K562 (cell line): ENCODE results near the gene MPPED1. TPM values are rescaled to one million over a fixed set of nuclear protein-coding genes. Genes with fewer than 3 reads are reported as not detected.

ENCODE experiments used
- ATAC-seq: fragments of 200-7000 bp; cut with Tn5 transposase; 3 replicates; pipeline ENCODE4 v1.9.1; 2020; ENCODE audit warnings: moderate library complexity
- BruUV-seq: library from RNA; stranded (reverse); fragments of 400-500 nt; replicated peaks from 2 replicates; lab custom pipeline; 2021; lab: Mats Ljungman, UMichigan
- CTCF ChIA-PET: fragments of 300-600 bp; formaldehyde crosslinking; extraction: SDS; loops from one replicate; lab custom pipeline; 2021; ENCODE audit warnings: low intra/inter-chr PET ratio; lab: Yijun Ruan, JAX
- POLR2A ChIA-PET: fragments of 300-600, 350-650 bp; sonication (Branson Sonifier 250); formaldehyde crosslinking; extraction: SDS; loops from one replicate; lab custom pipeline; 2021; ENCODE audit warnings: antibody characterized with exemption, inconsistent platforms; lab: Yijun Ruan, JAX
- DNase-seq, 4 experiments: peaks; one replicate each; pipeline versions ENCODE4 v3.0.0 to v3.0.0-alpha.2; 2011 to 2018; ENCODE audit warnings: low spot score in 3 of 4, mixed read lengths in 3 of 4; ENCODE audit errors: extremely low read depth in 1 of 4
- FAIRE-seq: peaks from 2 replicates; lab custom pipeline; 2011; peaks lifted over from hg19 to GRCh38; lab: Jason Lieb, UNC
- H2AFZ ChIP-seq: 2 replicates; pipeline ENCODE4 v1.6.0; 2011; ENCODE audit warnings: low read depth, low read length, control low read depth, inconsistent platforms
- H3K27ac ChIP-seq: fragments of 200-600 bp; 3 replicates; pipeline ENCODE4 v1.8.0; 2011; ENCODE audit warnings: low read depth, mild to moderate bottlenecking, control low read depth, inconsistent platforms, low read length, moderate library complexity, mixed read lengths; ENCODE audit errors: extremely low read depth
- H3K27me3 ChIP-seq, 2 experiments: fragments of 300-600 bp in 1 of 2; 2 replicates in 1 of 2; 3 replicates in 1 of 2; pipeline versions ENCODE4 v1.6.0 to v1.8.0; 2011; ENCODE audit warnings: inconsistent platforms in 2 of 2, low read length in 2 of 2, mild to moderate bottlenecking in 1 of 2, mixed read lengths in 1 of 2, moderate library complexity in 1 of 2; ENCODE audit not compliant: control insufficient read depth in 2 of 2, insufficient read depth in 2 of 2
- H3K36me3 ChIP-seq: fragments of 300-600 bp; 3 replicates; pipeline ENCODE4 v1.8.0; 2011; ENCODE audit warnings: mild to moderate bottlenecking, low read length, inconsistent platforms; ENCODE audit not compliant: control insufficient read depth, insufficient read depth
- H3K4me1 ChIP-seq, 2 experiments: fragments of 200-600 bp in 1 of 2; replicated peaks in 1 of 2; 2 replicates in 1 of 2; 3 replicates in 1 of 2; pipeline versions ENCODE4 v1.5.1 to v1.8.0; 2011; ENCODE audit warnings: inconsistent platforms in 2 of 2, low read length in 2 of 2, mild to moderate bottlenecking in 1 of 2, mixed read lengths in 1 of 2, moderate library complexity in 1 of 2; ENCODE audit not compliant: control insufficient read depth in 2 of 2, insufficient read depth in 2 of 2
- H3K4me2 ChIP-seq: 2 replicates; pipeline ENCODE4 v1.6.1; 2011; ENCODE audit warnings: low read length, control low read depth, inconsistent platforms, mixed read lengths; ENCODE audit not compliant: insufficient read depth
- H3K4me3 ChIP-seq: fragments of 200-600 bp; sonication (generic), shearing (Covaris generic); 2 replicates; pipeline ENCODE4 v1.5.1; 2016; ENCODE audit warnings: control low read depth, inconsistent platforms
- H3K79me2 ChIP-seq: fragments of 200-600 bp; 3 replicates; pipeline ENCODE4 v1.8.0; 2011; ENCODE audit warnings: low read length, inconsistent platforms; ENCODE audit not compliant: control insufficient read depth, insufficient read depth
- H3K9ac ChIP-seq, 2 experiments: 2 replicates each; pipeline versions ENCODE4 v1.6.0 to v1.6.1; 2011; ENCODE audit warnings: low read depth in 2 of 2, low read length in 2 of 2, control low read depth in 1 of 2, inconsistent platforms in 1 of 2, mild to moderate bottlenecking in 1 of 2, mixed read lengths in 1 of 2; ENCODE audit not compliant: insufficient read depth in 1 of 2
- H3K9me1 ChIP-seq: one replicate; pipeline ENCODE4 v1.6.0; 2011; ENCODE audit warnings: inconsistent platforms, mild to moderate bottlenecking, low read length, moderate library complexity; ENCODE audit not compliant: control insufficient read depth, insufficient read depth
- H3K9me3 ChIP-seq: replicated peaks from 2 replicates; pipeline ENCODE4 v1.5.1; 2011; ENCODE audit warnings: low read depth, low read length, inconsistent platforms; ENCODE audit not compliant: control insufficient read depth, insufficient read depth
- H4K20me1 ChIP-seq: replicated peaks from 2 replicates; pipeline ENCODE4 v1.6.1; 2011; ENCODE audit warnings: low read length, inconsistent platforms, mixed read lengths; ENCODE audit not compliant: control insufficient read depth, insufficient read depth
- ARID3B ChIP-seq: fragments of 250-450 bp; sonication (Bioruptor Pico); IDR thresholded peaks from 2 replicates; pipeline ENCODE4 v1.4.0; 2020; ENCODE audit warnings: borderline replicate concordance
- C11orf30 ChIP-seq: fragments of 450-650 bp; IDR thresholded peaks from 2 replicates; pipeline ENCODE4 v1.6.1; 2016; ENCODE audit warnings: low read depth, mild to moderate bottlenecking
- PRDM10 ChIP-seq: fragments of 450-650 bp; IDR thresholded peaks from 2 replicates; pipeline ENCODE4 v1.6.1; 2018; ENCODE audit not compliant: partially characterized antibody
- TCF7 ChIP-seq: sonication (generic); IDR thresholded peaks from 2 replicates; pipeline ENCODE4 v1.6.1; 2016; ENCODE audit warnings: antibody characterized with exemption, borderline replicate concordance
- THAP12 ChIP-seq: fragments of 250-450 bp; sonication (Bioruptor Pico); IDR thresholded peaks from 2 replicates; pipeline ENCODE4 v1.9.0; 2021; ENCODE audit warnings: mild to moderate bottlenecking, inconsistent platforms
- THRAP3 ChIP-seq: fragments of 450-650 bp; IDR thresholded peaks from 2 replicates; pipeline ENCODE4 v1.6.1; 2016; ENCODE audit warnings: mild to moderate bottlenecking, inconsistent platforms, borderline replicate concordance
- ZNF609 ChIP-seq: sonication (generic); formaldehyde crosslinking; IDR thresholded peaks from 2 replicates; pipeline ENCODE4 v1.8.1; 2023; ENCODE audit warnings: missing genetic modification reagents, mild to moderate bottlenecking, borderline replicate concordance
- ZNF830 ChIP-seq: fragments of 250-450 bp; sonication (Bioruptor Pico); IDR thresholded peaks from 2 replicates; pipeline ENCODE4 v1.5.0; 2021; ENCODE audit warnings: mild to moderate bottlenecking
- WGBS: fragments of 100-300 bp; shearing (Covaris generic); methylation state at CpG from one replicate; pipeline ENCODE4 v1.1.6; 2016; ENCODE audit warnings: low coverage, mixed read lengths; ENCODE audit not compliant: insufficient coverage; ENCODE audit errors: missing lambda C conversion rate; 5-methylcytosine and 5-hydroxymethylcytosine counted together
- in situ Hi-C: fragments of 300-500 bp; cut with MboI; formaldehyde crosslinking; loops from 4 replicates; pipeline ENCODE4 v1.15.0; 2018; ENCODE audit warnings: inconsistent platforms, mixed read lengths
- intact Hi-C: fragments of 100-400 bp; cut with micrococcal nuclease; formaldehyde crosslinking; loops from 2 replicates; pipeline ENCODE4 v1.14.2; 2022
- polyA plus RNA-seq, 8 experiments: library from polyadenylated mRNA; depleted of rRNA in 4 of 8; stranded (reverse) in 5 of 8; unstranded in 3 of 8; fragments of >200 nt; fragmentation: Nextera tagmentation in 2 of 8; fragmentation: Illumina TruSeq in 1 of 8; extraction: Ambion mirVana in 2 of 8; extraction: Trizol in 1 of 8; gene quantifications; 2 replicates each; pipeline versions ENCODE4 v1.2.1 to v1.2.3, GENCODE V29; 2011 to 2014; ENCODE audit warnings: inconsistent platforms in 1 of 8, missing spikeins in 1 of 8
- total RNA-seq, 7 experiments: library from RNA; depleted of rRNA in 6 of 7; stranded (reverse); fragments of >200 nt in 6 of 7; fragmentation: Illumina TruSeq in 2 of 7; extraction: Trizol in 2 of 7; gene quantifications; 2 replicates each; pipeline versions ENCODE4 v1.2.1 to v1.2.3, GENCODE V29; 2011 to 2021; ENCODE audit warnings: low replicate concordance in 1 of 7

Gene MPPED1
- total and polyA plus RNA-seq, 9 of the 15 experiments (the other 6 are each of a cell fraction or from before 2014, with no cell fraction given), result not detected

GRCh38 chr22:43425976-43426785 lies 14.4 kb downstream of the MPPED1 start:
- FAIRE-seq (no peak), ATAC-seq (no peak), DNase-seq (no peak)
- no peaks in the 10 kb centered on the region for H3K9me3 ChIP-seq
- CTCF ChIA-PET, result no interaction called here
- BruUV-seq, result no TSS peak
- H3K27ac ChIP-seq, result no peak overlapping the region
- H3K27me3 ChIP-seq, result peaks cover 0 to 48% of the 10 kb centered on the region in 2 experiments; a peak in 4 of 5 replicates
- in situ Hi-C loops (no loop called here), intact Hi-C loops (no loop called here)
- POLR2A ChIA-PET, result no interaction called here
- no peak overlapping the region for H3K9ac ChIP-seq
- no peaks in the 10 kb centered on the region for H3K36me3 ChIP-seq
- no peak overlapping the region for H3K4me2 ChIP-seq
- H3K4me1 ChIP-seq, result no peaks in the 10 kb centered on the region
- 2% methylated on average over 8 of the region's 22 CpGs for WGBS
- H4K20me1 ChIP-seq, result no peaks in the 10 kb centered on the region; the same call in 1 of the 2 replicates
- no peak overlapping the region for H3K4me3 ChIP-seq
- H3K79me2 ChIP-seq, result no peaks in the 10 kb centered on the region
- no peak overlapping the region for H2AFZ ChIP-seq
- H3K9me1 ChIP-seq, result no peaks in the 10 kb centered on the region
- TF ChIP-seq ZNF609 (CRISPR knock-in tag) (no peak), THAP12 (CRISPR knock-in tag) (no peak), THRAP3 (no peak), C11orf30 (no peak), PRDM10 (no peak), ARID3B (CRISPR knock-in tag) (no peak), ZNF830 (CRISPR knock-in tag) (no peak), TCF7 (no peak)
